Testis (tissue), 2 donors: Measurements from ENCODE around the gene CLOCK.

Experiments
- CTCF ChIP-seq, 3 experiments: fragments of 450-650 bp in 2 of 3; fragments of 200-600 bp in 1 of 3; sonication (generic) in 1 of 3; IDR thresholded peaks; one replicate each; pipeline ENCODE4 v1.5.1; 2016 to 2019; ENCODE audit warnings: antibody characterized with exemption in 3 of 3, mild to moderate bottlenecking in 2 of 3, moderate library complexity in 1 of 3
- POLR2A ChIP-seq: fragments of 450-650 bp; IDR thresholded peaks from one replicate; pipeline ENCODE4 v1.6.1; 2017; ENCODE audit warnings: antibody characterized with exemption, mild to moderate bottlenecking, moderate library complexity

GRCh38 chr4:55385201-55385649 lies 161.5 kb downstream of the CLOCK start:
- TF ChIP-seq CTCF (IDR thresholded peaks at IDR 0.05): no peak
- TF ChIP-seq POLR2A: no peak
